ENCODE data around the gene EGR2. TPM values are rescaled to one million over a fixed set of nuclear protein-coding genes. Genes with fewer than 3 reads are reported as not detected.

Gene EGR2
- total and polyA plus RNA-seq, 10 of the 15 experiments (the other 5 are each of a cell fraction or from before 2014, with no cell fraction given) = 8.3 to 56.5 (median 16.2) TPM

GRCh38 chr10:62861507-62861906 is 45.3 kb upstream of the EGR2 start (continued):
- TF ChIP-seq PRDM15 (CRISPR knock-in tag; IDR thresholded peaks at IDR 0.05) (no peak), ATF7 (IDR thresholded peaks at IDR 0.05; ENCODE audit: low read depth) (no peak), TAF1 (IDR thresholded peaks at IDR 0.05; ENCODE audit: borderline replicate concordance, low read depth, low read length) (no peak), IRF5 (IDR thresholded peaks at IDR 0.05; ENCODE audit: borderline replicate concordance) (no peak)

- Histone ChIP-seq H3K4me3 (no peak overlapping the region), H3K79me2 (ENCODE audit: control insufficient read depth, insufficient read depth, low read length) (no peaks in the 10 kb centered on the region), H3K27ac (ENCODE audit: control insufficient read depth, insufficient read depth) (no peak overlapping the region), H3K4me2 (ENCODE audit: control insufficient read depth, insufficient read depth) (no peak overlapping the region), H3K9ac (ENCODE audit: control insufficient read depth, insufficient read depth, low read length) (no peak overlapping the region), H3K27me3 (replicated peaks in 1 of 2; ENCODE audit: control insufficient read depth in 2 of 2, insufficient read depth in 2 of 2, low read length in 1 of 2) (no peaks in the 10 kb centered on the region), H3K9me3 (replicated peaks; ENCODE audit: control insufficient read depth, insufficient read depth, low read length) (no peaks in the 10 kb centered on the region), H3K4me1 (ENCODE audit: control insufficient read depth, insufficient read depth, low read length) (peaks cover 10% of the 10 kb centered on the region; the same call in 1 of the 2 replicates), H4K20me1 (ENCODE audit: control insufficient read depth, insufficient read depth) (no peaks in the 10 kb centered on the region), H2AFZ (ENCODE audit: control insufficient read depth, low read depth, low read length) (no peak overlapping the region), H3K36me3 (ENCODE audit: control insufficient read depth in 2 of 2, insufficient read depth in 2 of 2, low read length in 1 of 2) (no peaks in the 10 kb centered on the region)
- RAD21 ChIA-PET (ENCODE audit: unreplicated experiment) = interaction anchor here (1.4 kb wide), 1 partner anchor 8 kb away, joined by 9 read pairs; no protein-coding TSS in a partner anchor
- DNase-seq (ENCODE audit: low read depth, low spot score) = no peak
- POLR2A ChIA-PET = interaction anchor here (1.3 kb wide), 1 partner anchor 49 kb away, joined by 3 read pairs; no protein-coding TSS in a partner anchor
- in situ Hi-C loops (cut with MboI) (no loop called here), intact Hi-C loops (cut with micrococcal nuclease; ENCODE audit: unreplicated experiment) (no loop called here)
- CTCF ChIA-PET = no interaction called here
- no TSS peak for BruUV-seq (replicated peaks)
- WGBS (ENCODE audit: insufficient coverage, insufficient replicate concordance, low lambda C conversion rate, missing lambda C conversion rate) = 38% methylated on average over 4 of the region's 4 CpGs
- no peak for ATAC-seq
- SMC1A ChIA-PET (ENCODE audit: uncharacterized antibody, unreplicated experiment) = interaction anchor here (0.6 kb wide), 1 partner anchor 154 kb away, joined by 3 read pairs; no protein-coding TSS in a partner anchor
- no peak for FAIRE-seq
- TF ChIP-seq KAT2A (conservative IDR thresholded peaks at IDR 0.05; ENCODE audit: control insufficient read depth, low read depth, low read length) = no peak
These were observed 44.8 kb upstream of the EGR2 start for GRCh38 chr10:62860946-62861345.

Measured in GM12878 (cell line).